HK-2 (cell line): ENCODE measurements around the gene GATAD2A.
A peak's percentile ranks its signal among the peaks of the same experiment; 100 is the strongest.

Experiments
- DNase-seq: peaks from one replicate; pipeline ENCODE4 v3.0.0-alpha.2; 2018; ENCODE audit not compliant: unreplicated experiment

Gene GATAD2A

DNA sequence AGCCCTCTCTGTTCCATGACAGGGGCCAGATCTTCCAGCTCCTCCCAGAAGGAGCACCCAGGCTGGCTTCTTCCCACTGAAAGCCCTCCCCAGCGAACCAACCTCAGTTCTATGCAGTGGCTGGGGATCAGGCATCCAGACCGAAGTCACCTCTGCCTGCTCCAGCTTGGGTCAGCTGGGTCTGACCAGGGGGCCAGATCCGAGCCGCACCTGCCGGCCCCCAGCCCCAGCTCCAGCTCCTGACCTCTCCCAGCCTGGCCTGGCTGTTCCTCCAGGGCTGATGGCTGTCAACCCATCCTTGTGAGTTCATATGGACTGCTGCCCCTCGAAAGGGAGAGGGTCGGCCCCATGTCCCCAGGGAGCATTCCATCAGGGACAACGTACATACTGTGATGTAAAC lies 101.9 kb downstream of the GATAD2A start:
- no peak for DNase-seq

- no peak for DNase-seq
These were observed 102.7 kb downstream of the GATAD2A start for GRCh38 chr19:19508217-19508616.

GRCh38 chr19:19510432-19510831 lies 105.0 kb downstream of the GATAD2A start:
- no peak for DNase-seq

DNA sequence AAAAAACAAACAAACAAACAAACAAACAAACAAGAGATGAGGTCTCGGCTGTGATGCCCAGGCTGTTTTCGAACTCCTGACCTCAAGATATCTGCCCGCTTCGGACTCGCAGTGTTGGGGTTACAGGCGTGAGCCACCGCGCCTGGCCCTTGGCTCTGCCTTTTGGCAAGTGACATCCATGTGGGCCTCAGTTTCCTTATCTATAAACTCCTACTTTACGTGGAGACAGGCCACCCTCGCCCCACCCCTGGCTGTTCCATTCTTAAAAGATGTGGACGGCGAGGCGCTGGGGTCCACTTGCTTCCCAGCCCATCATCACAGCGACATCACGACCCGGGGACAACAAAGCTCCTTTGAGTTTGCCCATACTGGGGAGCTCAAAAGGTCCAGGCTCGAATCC lies 108.2 kb downstream of the GATAD2A start:
- DNase-seq, result no peak

DNA sequence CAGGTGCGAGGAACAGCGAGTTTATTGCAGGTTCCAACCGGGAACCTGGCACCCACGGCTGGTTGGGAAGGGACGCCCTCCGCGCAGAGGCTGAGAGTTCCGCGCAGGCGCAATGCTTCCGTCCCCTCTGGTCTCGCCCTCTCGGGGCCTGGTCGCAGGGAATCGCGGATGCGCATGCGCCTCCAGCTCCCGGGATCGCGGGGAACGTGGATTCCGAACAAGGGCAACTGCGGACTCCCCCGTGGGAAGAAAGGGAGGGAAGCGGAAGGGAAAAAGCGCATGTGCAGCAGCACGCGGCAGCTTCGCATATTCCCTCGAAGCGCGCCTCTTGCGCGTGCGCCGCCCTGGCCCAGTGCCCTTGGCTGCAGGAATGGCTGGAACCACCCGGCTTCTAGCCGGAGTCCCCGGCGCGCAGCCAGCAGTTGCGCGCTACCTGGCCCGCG lies 108.8 kb downstream of the GATAD2A start:
- DNase-seq, result no peak

GRCh38 chr19:19514881-19515641 lies 109.6 kb downstream of the GATAD2A start, which contains the start of gene TSSK6:
TSSK6 (minus strand) TSS chr19:19515548; CDS start chr19:19515427, 121 bp downstream.
- no peak for DNase-seq

GRCh38 chr19:19515642-19516519 lies 110.4 kb downstream of the GATAD2A start, which contains the start of gene NDUFA13:
NDUFA13 (plus strand) TSS chr19:19516225; CDS start chr19:19516239, 14 bp downstream.
- DNase-seq, result peak; percentile 94

DNA sequence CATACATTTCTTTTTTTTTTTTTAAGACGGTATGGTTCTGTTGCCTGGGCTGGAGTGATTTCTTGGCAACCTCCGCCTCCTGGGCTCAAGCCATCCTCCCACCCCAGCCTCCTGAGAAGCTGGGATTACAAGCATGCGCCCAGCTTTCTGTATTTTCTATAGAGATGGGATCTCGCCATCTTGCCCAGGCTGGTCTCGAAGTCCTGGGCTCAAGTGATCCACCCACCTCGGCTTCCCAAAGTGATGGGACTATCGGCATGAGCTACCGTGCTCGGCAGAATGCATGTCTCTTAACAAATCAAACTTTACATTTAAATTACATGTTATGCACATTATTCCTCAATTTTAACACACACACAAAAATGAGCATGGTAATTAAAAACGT lies 111.8 kb downstream of the GATAD2A start:
- no peak for DNase-seq

- no peak for DNase-seq
These were observed 115.5 kb downstream of the GATAD2A start for GRCh38 chr19:19520989-19521388.

DNA sequence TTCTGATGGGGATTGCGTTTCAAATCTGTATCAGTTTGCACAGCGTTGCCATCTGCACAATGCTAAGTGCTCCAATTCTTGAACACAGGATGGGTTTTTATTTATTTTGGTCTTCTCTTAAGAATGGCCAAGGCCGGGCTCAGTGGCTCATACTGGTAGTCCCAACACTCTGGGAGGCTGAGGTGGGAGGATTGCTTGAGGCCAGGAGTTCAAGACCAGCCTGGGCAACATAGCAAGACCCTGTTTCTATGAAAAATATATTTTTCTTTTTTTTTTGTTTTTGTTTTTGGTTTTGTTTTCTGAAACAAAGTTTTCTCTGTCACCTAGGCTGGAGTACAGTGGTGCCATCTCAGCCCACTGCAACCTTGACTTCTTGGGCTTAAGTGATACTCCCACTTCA lies 117.7 kb downstream of the GATAD2A start:
- DNase-seq, result no peak

DNA sequence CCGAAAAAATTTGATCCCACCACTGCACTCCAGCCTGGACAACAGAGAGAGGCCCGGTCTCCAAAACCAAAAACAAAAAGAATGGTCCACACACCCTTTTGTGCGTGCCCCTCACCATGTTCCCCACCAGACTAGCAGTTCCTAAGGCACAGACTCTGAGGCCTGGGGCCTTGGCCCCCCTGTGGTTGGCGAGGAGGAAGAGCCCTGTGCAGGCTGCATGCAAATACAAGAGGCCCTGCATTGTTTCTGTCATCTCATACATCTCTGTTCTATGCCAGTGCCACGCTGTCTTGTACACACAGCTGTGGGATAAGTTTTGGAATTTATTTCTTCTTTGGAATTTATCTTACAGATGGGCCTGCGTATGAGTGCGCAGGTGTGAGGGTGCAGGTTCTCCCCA lies 118.6 kb downstream of the GATAD2A start:
- DNase-seq, result no peak

DNA sequence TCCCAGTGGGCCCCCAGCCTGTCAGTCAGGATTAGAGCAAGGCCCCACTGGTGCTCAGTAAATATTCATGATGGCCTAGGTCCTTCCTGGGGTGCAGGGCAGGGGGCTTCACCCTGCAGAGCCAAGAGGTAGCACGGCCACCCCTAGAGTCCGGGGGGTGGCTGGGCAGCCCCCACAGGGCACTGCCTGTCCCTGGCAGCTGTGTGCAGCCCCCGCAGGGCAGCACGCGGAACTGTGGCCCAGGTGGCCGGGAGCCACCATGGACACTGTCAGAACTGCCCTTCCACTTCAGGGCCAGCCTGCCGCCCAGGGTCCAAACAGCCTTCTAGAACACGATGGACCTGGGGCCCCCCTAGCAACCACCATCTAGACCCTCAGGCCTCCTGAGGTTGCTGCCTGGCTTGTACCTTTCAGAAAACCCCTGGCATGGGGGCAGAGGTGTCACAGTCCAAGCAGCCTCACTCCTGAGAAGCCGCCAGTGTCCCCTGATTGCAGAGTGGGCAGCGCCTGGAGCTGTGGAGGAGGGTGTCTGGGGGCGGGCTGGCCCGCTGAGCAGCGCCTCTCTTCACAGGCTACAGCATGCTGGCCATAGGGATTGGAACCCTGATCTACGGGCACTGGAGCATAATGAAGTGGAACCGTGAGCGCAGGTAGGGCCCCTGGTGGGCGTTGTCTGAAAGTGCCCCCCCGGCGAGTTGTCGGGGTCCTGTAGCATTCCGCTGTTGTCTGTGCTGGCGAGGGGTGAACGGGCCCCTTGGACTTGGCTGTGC lies 120.3 kb downstream of the GATAD2A start:
- no peak for DNase-seq

DNA sequence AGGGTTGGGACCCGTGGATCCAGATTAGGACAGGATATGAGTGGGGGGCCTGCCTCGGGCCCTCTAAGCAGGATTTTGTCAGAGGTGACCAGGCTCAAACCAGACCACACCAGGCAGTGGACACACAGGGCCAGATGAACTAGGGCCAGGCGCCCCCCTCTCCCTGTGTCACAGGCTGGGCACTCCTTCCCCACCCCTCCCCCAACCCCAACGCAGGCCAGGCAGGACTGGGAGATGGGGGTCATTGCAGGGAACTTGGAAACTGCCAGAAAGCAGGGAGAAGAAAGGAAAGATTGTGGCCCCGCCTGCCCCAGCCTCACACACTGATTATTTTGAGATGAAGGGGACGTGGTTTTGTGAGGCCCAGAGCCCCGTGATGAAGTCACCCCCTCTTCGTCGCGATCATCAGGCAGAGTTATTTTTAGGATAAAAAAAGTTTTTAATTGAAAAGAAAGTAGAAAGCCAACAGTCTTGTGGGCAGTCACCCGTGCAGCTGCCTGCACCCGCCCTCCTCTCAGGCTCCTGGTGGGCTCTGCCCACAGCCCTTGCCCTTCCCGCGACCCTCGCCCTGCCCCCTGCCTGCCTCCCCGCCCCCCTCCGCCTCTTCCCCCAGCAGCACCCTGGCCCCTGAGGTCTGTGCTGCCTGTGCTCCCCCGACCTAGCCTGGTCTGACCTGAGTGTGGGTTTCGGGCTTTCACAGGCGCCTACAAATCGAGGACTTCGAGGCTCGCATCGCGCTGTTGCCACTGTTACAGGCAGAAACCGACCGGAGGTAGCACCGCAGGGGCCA lies 121.3 kb downstream of the GATAD2A start:
- DNase-seq, result no peak

DNA sequence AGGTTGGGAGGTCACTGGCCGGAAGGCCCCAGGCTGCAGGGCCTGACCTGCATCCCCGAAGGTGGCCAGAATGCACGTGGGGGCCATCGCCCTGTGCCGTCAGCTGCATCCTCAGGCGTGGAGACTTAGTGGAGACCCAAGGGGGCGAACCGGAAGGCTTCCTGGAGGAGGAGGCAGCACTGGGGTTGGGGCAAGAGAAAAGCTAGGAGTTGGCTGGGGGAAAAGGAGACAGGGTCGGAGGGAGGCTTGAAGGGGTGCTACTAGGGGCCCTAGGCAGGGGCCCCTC lies 121.8 kb downstream of the GATAD2A start:
- DNase-seq, result no peak

- no peak for DNase-seq
These were observed 122.5 kb downstream of the GATAD2A start for GRCh38 chr19:19527674-19528625.

GRCh38 chr19:19528721-19529490 lies 123.4 kb downstream of the GATAD2A start, which contains the start of gene YJEFN3:
YJEFN3 (plus strand) TSS chr19:19528911; CDS start chr19:19528933, 22 bp downstream.
- no peak for DNase-seq

GRCh38 chr19:19529783-19530422 lies 124.4 kb downstream of the GATAD2A start:
- DNase-seq, result no peak

DNA sequence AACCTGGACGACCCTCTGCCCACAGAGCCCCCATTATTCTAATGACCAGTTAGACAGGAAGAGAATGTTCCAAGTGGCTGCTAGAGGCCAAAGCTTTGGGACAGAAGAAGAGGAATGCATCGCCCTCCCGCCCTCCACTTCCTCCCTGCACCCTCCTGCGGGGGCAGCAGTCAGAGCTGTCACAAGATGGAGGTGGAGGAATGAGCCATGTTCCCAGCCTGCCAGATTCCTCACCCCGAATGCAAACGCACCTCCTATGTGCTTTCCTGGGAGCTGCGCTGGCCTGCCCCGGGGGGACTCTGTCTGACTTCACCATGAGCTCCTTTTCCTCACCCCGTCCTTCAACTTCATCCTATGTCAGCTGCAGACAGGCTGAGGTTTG lies 124.9 kb downstream of the GATAD2A start:
- DNase-seq, result no peak

- no peak for DNase-seq
These were observed 125.4 kb downstream of the GATAD2A start for GRCh38 chr19:19530889-19531288.
